Body of pancreas (tissue), 4 donors: ENCODE measurements around the gene ARHGAP26. TPM values are rescaled to one million over a fixed set of nuclear protein-coding genes. Genes with fewer than 3 reads are reported as not detected.

Source experiments
- ATAC-seq: fragments of 150-250 bp; one replicate; pipeline ENCODE4 v1.9.1; 2016
- DNase-seq, 4 donors: peaks; one replicate each; pipeline ENCODE4 v3.0.0-alpha.2; 2019
- H3K27ac ChIP-seq, 4 donors: fragments of 200-600 bp; sonication (generic); 1 replicate in 3 of 4; 2 replicates in 1 of 4; pipeline versions ENCODE4 v1.5.1 to v1.6.1; 2016 to 2019; ENCODE audit warnings: mild to moderate bottlenecking in 1 of 4, mixed read lengths in 1 of 4, moderate library complexity in 1 of 4
- H3K27me3 ChIP-seq, 2 donors: fragments of 200-600 bp; sonication (generic); one replicate each; pipeline ENCODE4 v1.6.0; 2016; ENCODE audit warnings: mild to moderate bottlenecking in 1 of 2
- H3K36me3 ChIP-seq, 2 donors: fragments of 200-600 bp; sonication (generic); replicated peaks in 1 of 2; 2 replicates each; pipeline ENCODE4 v1.5.1; 2016; ENCODE audit warnings: low read depth in 2 of 2; ENCODE audit not compliant: insufficient read depth in 1 of 2
- H3K4me1 ChIP-seq: fragments of 200-600 bp; sonication (generic); one replicate; pipeline ENCODE4 v1.6.0; 2016
- H3K4me3 ChIP-seq, 2 donors: fragments of 200-600 bp; sonication (generic); 1 replicate in 1 of 2; 2 replicates in 1 of 2; pipeline ENCODE4 v1.5.1; 2016 to 2019
- H3K9me3 ChIP-seq, 3 donors: fragments of 200-600 bp; sonication (generic); 1 replicate in 2 of 3; 2 replicates in 1 of 3; pipeline ENCODE4 v1.5.1; 2016
- CTCF ChIP-seq, 7 experiments: fragments of 450-650 bp in 4 of 7; fragments of 200-600 bp in 3 of 7; sonication (generic) in 3 of 7; IDR thresholded peaks; one replicate each; pipeline ENCODE4 v1.5.1; 2016 to 2019; ENCODE audit warnings: antibody characterized with exemption in 7 of 7
- POLR2A ChIP-seq, 3 donors: fragments of 450-650 bp; IDR thresholded peaks; one replicate each; pipeline ENCODE4 v1.6.1; 2016; ENCODE audit warnings: antibody characterized with exemption in 3 of 3, mild to moderate bottlenecking in 2 of 3
- WGBS, 2 donors: methylation state at CpG; one replicate each; pipeline ENCODE4 v1.1.5; 2017; 5-methylcytosine and 5-hydroxymethylcytosine counted together
- intact Hi-C: fragments of 100-400 bp; cut with DNase I; formaldehyde crosslinking; loops from one replicate; pipeline ENCODE4 v1.15.1; 2023
- total RNA-seq, 2 donors: library from RNA; depleted of rRNA; stranded (reverse); fragments of >200 nt; gene quantifications; one replicate each; pipeline ENCODE4 v1.1.0, GENCODE V29; 2016

The ARHGAP26 gene
- total RNA-seq, 2 donors from 2014 or later, result 12.5 to 14.2 TPM

GRCh38 chr5:143224672-143225071, 454.5 kb downstream of the ARHGAP26 start:
- Histone ChIP-seq H3K4me1 (peaks cover 5% of the 10 kb centered on the region), H3K27ac (no peak overlapping the region), H3K36me3 (peaks cover 0 to 2% of the 10 kb centered on the region in 2 donors), H3K9me3 (no peaks in the 10 kb centered on the region), H3K4me3 (no peak overlapping the region), H3K27me3 (no peaks in the 10 kb centered on the region)
- no peak for ATAC-seq
- intact Hi-C loops, result no loop called here
- no peak for TF ChIP-seq CTCF (IDR thresholded peaks at IDR 0.05)
- no peak for DNase-seq
- 84 to 88% methylated on average over 5 of the region's 5 CpGs for WGBS, 2 donors

GRCh38 chr5:143225511-143225910, 455.3 kb downstream of the ARHGAP26 start:
- no peak overlapping the region for H3K4me3 ChIP-seq
- no peaks in the 10 kb centered on the region for H3K9me3 ChIP-seq
- H3K27ac ChIP-seq, result no peak overlapping the region
- TF ChIP-seq CTCF (IDR thresholded peaks at IDR 0.05) (no peak), POLR2A (IDR thresholded peaks at IDR 0.05) (no peak)
- H3K4me1 ChIP-seq, result peaks cover 7% of the 10 kb centered on the region
- DNase-seq (no peak), ATAC-seq (no peak)
- 94 to 100% methylated on average over 4 of the region's 4 CpGs for WGBS, 2 donors
- no peaks in the 10 kb centered on the region for H3K27me3 ChIP-seq
- intact Hi-C loops, result no loop called here
- peaks cover 0 to 2% of the 10 kb centered on the region in 2 donors for H3K36me3 ChIP-seq

GRCh38 chr5:143226361-143226760, 456.2 kb downstream of the ARHGAP26 start:
- no peak overlapping the region for H3K27ac ChIP-seq

GRCh38 chr5:143226872-143227271, 456.7 kb downstream of the ARHGAP26 start:
- WGBS, 2 donors, result 91 to 92% methylated on average over 3 of the region's 3 CpGs
- TF ChIP-seq POLR2A (IDR thresholded peaks at IDR 0.05), result no peak
- no peak for TF ChIP-seq CTCF (IDR thresholded peaks at IDR 0.05)
- no peak overlapping the region for H3K27ac ChIP-seq

More at GRCh38 chr5:143226361-143226760, 456.2 kb downstream of the ARHGAP26 start:
- no peaks in the 10 kb centered on the region for H3K9me3 ChIP-seq
- intact Hi-C loops, result no loop called here
- peaks cover 7% of the 10 kb centered on the region for H3K4me1 ChIP-seq
- no peaks in the 10 kb centered on the region for H3K27me3 ChIP-seq
- WGBS, 2 donors, result 74 to 88% methylated on average over 3 of the region's 3 CpGs
- no peak for DNase-seq
- ATAC-seq, result no peak
- no peak overlapping the region for H3K4me3 ChIP-seq
- H3K36me3 ChIP-seq, result peaks cover 0 to 2% of the 10 kb centered on the region in 2 donors
- TF ChIP-seq CTCF (IDR thresholded peaks at IDR 0.05) (no peak), POLR2A (IDR thresholded peaks at IDR 0.05) (no peak)

GRCh38 chr5:143227301-143227700, 457.1 kb downstream of the ARHGAP26 start:
- H3K27ac ChIP-seq, result no peak overlapping the region
- no peaks in the 10 kb centered on the region for H3K27me3 ChIP-seq
- peaks cover 7% of the 10 kb centered on the region for H3K4me1 ChIP-seq
- DNase-seq (no peak), ATAC-seq (no peak)
- intact Hi-C loops, result no loop called here
- no peaks in the 10 kb centered on the region for H3K9me3 ChIP-seq
- H3K36me3 ChIP-seq, result peaks cover 0 to 2% of the 10 kb centered on the region in 2 donors
- 84 to 88% methylated on average over 6 of the region's 6 CpGs for WGBS, 2 donors
- TF ChIP-seq POLR2A (IDR thresholded peaks at IDR 0.05) (no peak), CTCF (IDR thresholded peaks at IDR 0.05) (no peak)
- no peak overlapping the region for H3K4me3 ChIP-seq

More at GRCh38 chr5:143226872-143227271, 456.7 kb downstream of the ARHGAP26 start:
- H3K36me3 ChIP-seq, result peaks cover 0 to 2% of the 10 kb centered on the region in 2 donors
- no peaks in the 10 kb centered on the region for H3K27me3 ChIP-seq
- intact Hi-C loops, result no loop called here
- H3K4me3 ChIP-seq, result no peak overlapping the region
- ATAC-seq (no peak), DNase-seq (no peak)
- H3K9me3 ChIP-seq, result no peaks in the 10 kb centered on the region
- peaks cover 7% of the 10 kb centered on the region for H3K4me1 ChIP-seq
